Measurements from ENCODE around the gene SLC10A3. TPM values are rescaled to one million over a fixed set of nuclear protein-coding genes. Genes with fewer than 3 reads are reported as not detected.

SLC10A3 gene
- total RNA-seq, 1 donor from 2014 or later, result 7.4 TPM

DNA sequence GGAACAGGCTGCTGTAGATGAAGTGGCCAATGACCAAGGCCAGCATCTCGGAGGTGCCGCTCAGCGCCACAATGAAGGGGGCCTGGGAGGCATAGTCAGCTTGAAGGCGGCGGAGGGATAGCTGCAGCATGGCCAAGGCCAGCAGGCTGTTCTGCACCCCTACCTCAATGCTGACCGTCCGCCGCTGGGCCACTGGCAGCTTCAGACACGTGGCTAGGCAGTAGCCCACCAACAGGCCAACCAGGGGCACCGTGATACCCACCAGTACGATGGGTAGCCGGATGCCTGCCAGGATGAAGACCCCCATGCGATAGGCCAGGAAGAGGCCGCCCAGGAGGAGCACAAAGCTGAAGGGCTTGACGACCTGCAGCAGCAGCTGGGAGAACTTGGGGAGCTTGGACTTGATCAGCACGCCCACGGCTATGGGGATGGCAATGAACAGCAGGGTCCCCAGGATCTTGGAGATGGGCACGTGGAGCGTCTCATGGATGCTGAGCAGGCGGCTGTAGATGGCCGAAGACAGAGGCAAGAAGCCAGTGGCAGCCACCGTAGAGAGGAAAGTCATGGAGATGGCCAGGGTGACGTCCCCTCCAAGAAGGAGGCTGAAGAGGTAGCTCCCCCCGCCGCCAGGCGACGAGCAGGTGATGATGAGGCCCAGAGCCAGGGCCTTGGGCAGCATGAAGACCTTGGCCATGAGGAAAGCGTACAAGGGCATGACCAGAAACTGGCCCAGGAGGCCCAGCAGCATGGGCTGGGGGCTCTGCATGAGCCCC lies 2.7 kb downstream of the SLC10A3 start:
- Histone ChIP-seq H3K36me3 (ENCODE audit: control insufficient read depth, insufficient read depth, low read length) (peaks cover 8% of the 10 kb centered on the region), H3K4me3 (ENCODE audit: low read depth, low read length) (no peak overlapping the region), H3K27me3 (ENCODE audit: control insufficient read depth, insufficient read depth, low read length) (no peaks in the 10 kb centered on the region)
- TF ChIP-seq, protein P1, sequence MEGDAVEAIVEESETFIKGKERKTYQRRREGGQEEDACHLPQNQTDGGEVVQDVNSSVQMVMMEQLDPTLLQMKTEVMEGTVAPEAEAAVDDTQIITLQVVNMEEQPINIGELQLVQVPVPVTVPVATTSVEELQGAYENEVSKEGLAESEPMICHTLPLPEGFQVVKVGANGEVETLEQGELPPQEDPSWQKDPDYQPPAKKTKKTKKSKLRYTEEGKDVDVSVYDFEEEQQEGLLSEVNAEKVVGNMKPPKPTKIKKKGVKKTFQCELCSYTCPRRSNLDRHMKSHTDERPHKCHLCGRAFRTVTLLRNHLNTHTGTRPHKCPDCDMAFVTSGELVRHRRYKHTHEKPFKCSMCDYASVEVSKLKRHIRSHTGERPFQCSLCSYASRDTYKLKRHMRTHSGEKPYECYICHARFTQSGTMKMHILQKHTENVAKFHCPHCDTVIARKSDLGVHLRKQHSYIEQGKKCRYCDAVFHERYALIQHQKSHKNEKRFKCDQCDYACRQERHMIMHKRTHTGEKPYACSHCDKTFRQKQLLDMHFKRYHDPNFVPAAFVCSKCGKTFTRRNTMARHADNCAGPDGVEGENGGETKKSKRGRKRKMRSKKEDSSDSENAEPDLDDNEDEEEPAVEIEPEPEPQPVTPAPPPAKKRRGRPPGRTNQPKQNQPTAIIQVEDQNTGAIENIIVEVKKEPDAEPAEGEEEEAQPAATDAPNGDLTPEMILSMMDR (IDR thresholded peaks at IDR 0.05; ENCODE audit: insufficient read depth, low read length, severe bottlenecking), result no peak
- FAIRE-seq (no peak), DNase-seq (ENCODE audit: low read depth) (no peak)

DNA sequence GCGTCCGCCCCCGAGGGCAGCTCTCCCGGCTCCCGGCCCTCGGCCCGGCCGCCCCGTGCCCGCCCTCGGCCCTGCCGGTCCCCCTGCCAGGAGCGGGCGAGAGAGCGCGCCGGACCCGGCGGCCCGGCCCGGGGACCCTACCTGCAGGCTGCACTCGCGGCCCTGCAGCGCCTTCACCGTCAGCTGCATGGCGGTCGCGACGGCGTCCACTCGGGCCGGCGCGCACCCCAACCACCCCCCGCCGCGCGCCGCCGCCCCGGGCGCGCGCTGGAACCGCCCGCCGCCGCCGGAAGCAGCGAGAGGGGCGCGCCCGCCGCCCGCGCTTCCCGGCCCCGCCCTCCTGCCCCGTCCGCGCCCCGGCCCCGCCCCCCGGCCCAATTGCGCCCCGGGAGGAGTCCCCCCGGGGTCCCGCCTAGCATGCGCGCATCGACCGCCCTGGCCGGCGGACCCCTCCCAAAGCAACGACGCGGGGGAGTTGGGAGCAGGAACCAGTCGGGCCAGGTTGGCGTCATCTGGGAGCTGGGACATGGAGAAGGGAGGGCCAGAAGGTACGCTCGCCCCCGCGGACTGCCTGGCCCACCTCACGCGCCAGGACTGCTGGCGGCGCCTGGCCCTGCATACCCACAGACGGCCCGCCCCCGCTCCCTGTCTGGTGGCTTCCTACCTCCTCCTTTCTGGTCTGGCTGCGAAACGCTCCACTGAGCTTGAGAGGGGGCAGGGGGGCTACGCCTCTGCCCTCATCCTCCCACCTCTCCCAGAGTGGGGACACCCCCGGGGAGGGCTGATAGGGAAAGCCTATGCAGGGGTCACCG lies 3.8 kb downstream of the SLC10A3 start, which contains the start of gene UBL4A:
TSS of gene UBL4A (minus strand) at position 220 of the 812 bp plus-strand sequence. CDS start at position 189, 31 bp downstream.
- peaks cover 8% of the 10 kb centered on the region for H3K36me3 ChIP-seq (ENCODE audit: control insufficient read depth, insufficient read depth, low read length)
- peak within 1 kb of the TSS; percentile 54 for H3K4me3 ChIP-seq (ENCODE audit: low read depth, low read length)
- TF ChIP-seq, protein P1 (IDR thresholded peaks at IDR 0.05; ENCODE audit: insufficient read depth, low read length, severe bottlenecking), result no peak
- FAIRE-seq (no peak), DNase-seq (ENCODE audit: low read depth) (peak; percentile 51)
- H3K27me3 ChIP-seq (ENCODE audit: control insufficient read depth, insufficient read depth, low read length), result no peaks in the 10 kb centered on the region

DNA sequence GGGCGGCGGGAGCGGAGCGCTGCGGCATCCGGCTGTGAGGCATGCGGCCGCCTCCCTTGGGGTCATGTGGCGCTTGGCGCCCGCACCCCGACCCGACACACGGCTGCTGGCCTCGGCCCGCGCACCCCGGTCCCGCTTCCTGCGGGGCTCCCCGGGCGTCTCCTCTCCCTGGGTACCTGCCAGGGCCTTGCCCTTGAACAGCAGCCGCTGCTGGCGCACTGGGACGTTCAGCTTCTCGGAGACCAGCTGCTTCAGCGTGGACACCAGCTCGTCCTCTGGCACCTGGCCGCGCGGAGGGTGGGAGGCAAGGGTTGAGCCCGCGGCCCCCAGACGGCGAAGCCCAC lies 4.4 kb downstream of the SLC10A3 start:
- no peak for FAIRE-seq
- H3K27me3 ChIP-seq (ENCODE audit: control insufficient read depth, insufficient read depth, low read length), result no peaks in the 10 kb centered on the region
- H3K4me3 ChIP-seq (ENCODE audit: low read depth, low read length), result peak overlapping the region; percentile 54
- H3K36me3 ChIP-seq (ENCODE audit: control insufficient read depth, insufficient read depth, low read length), result peaks cover 8% of the 10 kb centered on the region
- DNase-seq (ENCODE audit: low read depth), result no peak
- TF ChIP-seq, protein P1 (IDR thresholded peaks at IDR 0.05; ENCODE audit: insufficient read depth, low read length, severe bottlenecking), result no peak

DNA sequence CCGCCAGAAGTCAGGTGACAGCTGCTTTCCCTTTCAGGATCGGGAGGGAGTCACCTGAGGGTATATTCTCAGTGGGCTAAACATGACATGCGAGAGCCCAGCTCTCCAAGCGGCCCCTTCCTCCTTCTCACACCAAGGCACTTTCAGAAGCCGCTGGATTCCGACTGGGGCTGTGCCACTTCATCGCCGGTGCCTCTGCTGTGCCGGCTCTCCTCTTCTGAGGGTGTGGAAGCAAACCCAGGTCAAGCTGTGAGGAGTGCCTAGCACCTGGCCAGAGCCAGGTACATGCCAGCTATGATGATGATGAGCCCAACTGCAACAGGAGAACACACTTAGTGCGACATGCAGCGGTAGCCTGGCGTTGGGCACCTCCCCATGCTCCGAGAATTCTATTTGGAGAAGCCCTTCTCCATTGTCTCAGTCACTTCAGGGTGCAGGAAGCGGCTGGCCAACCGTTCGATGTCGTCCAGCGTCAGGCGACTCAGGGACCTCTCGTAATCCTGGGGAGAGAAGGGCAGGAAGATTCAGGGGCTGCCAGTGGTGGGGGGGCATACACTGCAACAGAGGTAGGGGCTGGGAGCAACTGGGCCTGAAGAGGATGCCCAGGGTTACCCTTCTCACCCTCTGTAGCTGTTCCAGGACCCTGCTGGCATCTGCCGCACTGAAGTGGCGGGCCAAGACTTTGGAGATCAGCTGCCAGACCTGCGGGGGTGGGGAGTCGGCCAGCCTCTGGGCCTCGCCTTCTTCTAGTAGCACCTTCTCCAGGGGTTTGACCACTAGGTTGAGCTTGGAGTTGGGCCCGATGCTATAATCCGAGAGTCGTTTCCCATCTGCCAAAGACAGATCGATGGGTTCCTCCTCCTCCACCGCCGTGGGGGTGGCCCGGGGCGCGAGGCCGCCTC lies 5.0 kb downstream of the SLC10A3 start:
- Histone ChIP-seq H3K4me3 (ENCODE audit: low read depth, low read length) (peak overlapping the region; percentile 54), H3K27me3 (ENCODE audit: control insufficient read depth, insufficient read depth, low read length) (no peaks in the 10 kb centered on the region), H3K36me3 (ENCODE audit: control insufficient read depth, insufficient read depth, low read length) (peaks cover 8% of the 10 kb centered on the region)
- DNase-seq (ENCODE audit: low read depth) (no peak), FAIRE-seq (no peak)
- TF ChIP-seq, protein P1 (IDR thresholded peaks at IDR 0.05; ENCODE audit: insufficient read depth, low read length, severe bottlenecking), result no peak

DNA sequence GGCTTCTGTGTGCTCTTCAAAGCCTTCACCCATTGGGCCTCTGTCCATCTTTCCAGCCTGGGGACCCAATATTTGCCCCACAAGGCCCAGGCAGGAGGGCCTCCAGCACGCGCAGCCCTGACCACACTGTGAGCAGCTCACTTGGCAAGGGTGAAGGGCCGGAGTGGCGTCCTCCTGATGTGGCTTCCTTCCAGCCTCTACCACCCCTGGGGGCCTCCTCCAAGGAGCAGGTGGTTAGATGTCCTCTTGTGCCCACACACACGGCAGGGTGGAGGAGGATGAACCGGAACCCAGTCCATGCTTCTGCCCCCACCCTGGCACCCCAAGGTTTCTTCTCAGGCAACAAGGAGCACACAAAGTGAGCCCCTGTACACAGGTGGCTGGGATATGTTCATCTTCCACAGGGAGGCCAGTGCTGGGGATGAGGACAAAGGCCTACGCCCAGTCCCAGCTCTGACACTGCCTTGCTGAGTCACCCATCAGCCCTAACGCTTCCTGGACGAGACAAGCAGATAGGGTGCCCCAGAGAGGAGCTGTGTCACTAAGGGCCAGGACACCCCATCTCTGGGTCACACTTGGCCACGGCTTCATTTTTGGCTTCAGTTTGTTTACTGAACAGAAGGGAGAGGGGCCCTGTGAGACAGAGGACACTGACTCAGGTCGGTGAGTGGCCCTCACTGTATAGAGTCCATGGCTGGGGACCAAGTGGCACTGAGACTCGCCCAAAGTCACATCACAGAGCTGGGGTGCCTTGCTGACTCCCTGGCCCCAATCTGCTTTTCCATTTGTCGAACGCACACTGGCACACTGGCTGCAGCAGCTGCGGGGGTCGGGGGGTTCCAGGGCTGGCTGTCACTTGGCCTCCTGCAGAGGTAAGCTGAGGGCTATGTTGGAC lies 5.9 kb downstream of the SLC10A3 start:
- Histone ChIP-seq H3K27me3 (ENCODE audit: control insufficient read depth, insufficient read depth, low read length) (no peaks in the 10 kb centered on the region), H3K36me3 (ENCODE audit: control insufficient read depth, insufficient read depth, low read length) (peaks cover 8% of the 10 kb centered on the region), H3K4me3 (ENCODE audit: low read depth, low read length) (no peak overlapping the region)
- peak; percentile 29 for DNase-seq (ENCODE audit: low read depth)
- no peak for FAIRE-seq
- TF ChIP-seq, protein P1 (IDR thresholded peaks at IDR 0.05; ENCODE audit: insufficient read depth, low read length, severe bottlenecking), result no peak
